DMS79 treated with DMSO at 0.1 percent for 48 hours (cell line): Measurements from ENCODE around the gene ANKRD39.

Experiments used
- DNase-seq: peaks from one replicate; lab custom pipeline; 2025; lab: John Stamatoyannopoulos, UW

The ANKRD39 gene

DNA sequence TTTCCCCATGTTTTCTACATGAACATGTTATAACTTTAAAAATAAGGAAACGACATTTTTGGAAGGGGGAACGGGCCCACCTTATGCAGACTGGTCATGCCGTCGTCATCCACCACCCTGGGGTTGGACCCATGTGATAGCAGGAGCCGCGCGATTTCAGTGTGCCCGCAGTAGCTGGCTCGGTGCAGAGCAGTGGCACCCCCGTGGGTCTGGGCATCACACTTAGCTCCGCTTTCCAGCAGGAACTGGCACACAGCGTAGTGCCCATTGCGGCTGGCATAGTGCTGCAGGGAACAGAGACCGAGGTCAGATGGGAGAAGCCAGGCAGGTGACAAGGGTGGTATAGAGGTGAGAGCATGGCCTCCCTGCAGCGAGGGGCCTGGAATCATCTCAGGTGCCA is 4.5 kb downstream of the ANKRD39 start:
- no peak for DNase-seq

- DNase-seq: no peak
Measured at GRCh38 chr2:96852667-96853066, 5.1 kb downstream of the ANKRD39 start.

DNA sequence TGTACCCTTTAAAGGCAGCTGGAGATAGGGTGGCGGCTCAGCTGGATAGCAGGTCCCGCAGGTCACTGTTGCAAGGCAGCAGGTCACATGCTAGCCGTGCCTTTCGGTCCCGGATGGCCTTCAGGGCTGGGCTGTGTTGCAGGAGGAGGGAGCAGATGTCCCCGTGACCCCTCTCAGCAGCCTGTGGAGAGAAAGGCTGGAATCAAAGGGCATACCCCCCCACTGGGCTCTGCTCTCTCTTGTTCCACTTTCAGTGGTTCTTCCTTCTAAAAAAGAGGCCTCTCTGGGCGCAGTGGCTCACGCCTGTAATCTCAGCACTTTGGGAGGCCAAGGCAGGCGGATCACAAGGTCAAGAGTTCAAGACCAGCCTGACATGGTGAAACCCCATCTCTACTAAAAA is 9.6 kb downstream of the ANKRD39 start:
- no peak for DNase-seq

DNA sequence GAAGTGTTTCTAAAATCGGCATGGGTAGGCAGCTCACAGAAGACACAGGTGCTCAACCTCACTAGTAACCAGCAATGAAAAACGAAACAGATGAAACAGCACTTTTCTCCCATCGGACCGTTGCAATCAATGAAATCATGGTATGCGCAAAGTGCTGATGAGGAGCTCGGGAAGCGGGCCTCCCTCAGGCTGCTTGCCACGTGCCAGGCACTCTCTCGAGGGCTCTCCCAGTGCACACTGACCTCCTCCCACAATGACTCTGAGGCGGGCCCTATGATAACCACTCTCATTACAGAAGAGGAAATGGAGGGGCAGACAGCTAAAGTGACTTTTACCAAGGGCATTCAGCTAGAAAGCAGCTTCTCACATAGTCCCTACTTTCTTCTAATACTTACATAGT is 10.2 kb downstream of the ANKRD39 start:
- DNase-seq: peak; percentile 24

DNA sequence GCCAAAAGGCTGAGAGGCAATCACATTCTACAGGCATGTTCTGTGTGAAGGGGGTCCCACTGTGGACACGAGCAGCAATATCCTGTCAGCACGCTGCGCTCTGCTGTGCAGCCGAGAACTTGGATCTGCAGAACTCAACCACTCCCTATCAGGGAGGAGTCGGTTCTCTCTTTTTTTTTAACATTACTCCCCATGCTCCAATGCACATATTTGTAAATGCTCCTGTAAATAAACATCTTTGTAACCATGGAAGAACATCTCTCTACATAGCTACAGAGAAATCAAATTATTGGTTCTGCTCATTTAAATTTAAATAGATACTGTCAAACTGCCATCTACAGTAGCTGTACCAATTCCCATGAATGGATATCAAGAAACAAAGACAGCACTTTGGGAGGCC is 11.0 kb downstream of the ANKRD39 start:
- no peak for DNase-seq

- DNase-seq: no peak
Measured at GRCh38 chr2:96844405-96844808, 13.4 kb downstream of the ANKRD39 start.

GRCh38 chr2:96843538-96844268 is 14.1 kb downstream of the ANKRD39 start, which contains the start of gene ANKRD23:
Gene ANKRD23 (minus strand): TSS chr2:96844021. CDS start chr2:96843992, 29 bp downstream.
- DNase-seq: no peak

DNA sequence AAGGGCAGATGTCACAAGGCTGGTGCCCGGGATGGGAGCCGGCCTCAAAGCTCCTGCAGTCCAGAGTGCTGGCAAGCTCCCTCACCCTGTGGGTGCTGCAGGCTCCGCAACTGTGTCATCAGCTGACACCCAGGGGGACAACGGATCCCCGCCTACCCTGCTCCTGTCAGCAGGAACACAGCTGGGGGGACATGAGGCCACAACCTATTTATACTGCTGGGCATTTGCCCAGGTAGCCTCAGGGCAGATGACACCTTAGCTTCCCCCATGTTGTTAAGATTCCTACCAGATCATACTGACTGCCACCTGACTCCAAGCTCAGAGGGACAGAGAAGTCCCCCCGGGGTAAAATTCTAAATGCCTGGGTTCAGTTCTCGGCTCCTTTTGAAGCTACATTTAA is 15.2 kb downstream of the ANKRD39 start:
- DNase-seq: no peak

DNA sequence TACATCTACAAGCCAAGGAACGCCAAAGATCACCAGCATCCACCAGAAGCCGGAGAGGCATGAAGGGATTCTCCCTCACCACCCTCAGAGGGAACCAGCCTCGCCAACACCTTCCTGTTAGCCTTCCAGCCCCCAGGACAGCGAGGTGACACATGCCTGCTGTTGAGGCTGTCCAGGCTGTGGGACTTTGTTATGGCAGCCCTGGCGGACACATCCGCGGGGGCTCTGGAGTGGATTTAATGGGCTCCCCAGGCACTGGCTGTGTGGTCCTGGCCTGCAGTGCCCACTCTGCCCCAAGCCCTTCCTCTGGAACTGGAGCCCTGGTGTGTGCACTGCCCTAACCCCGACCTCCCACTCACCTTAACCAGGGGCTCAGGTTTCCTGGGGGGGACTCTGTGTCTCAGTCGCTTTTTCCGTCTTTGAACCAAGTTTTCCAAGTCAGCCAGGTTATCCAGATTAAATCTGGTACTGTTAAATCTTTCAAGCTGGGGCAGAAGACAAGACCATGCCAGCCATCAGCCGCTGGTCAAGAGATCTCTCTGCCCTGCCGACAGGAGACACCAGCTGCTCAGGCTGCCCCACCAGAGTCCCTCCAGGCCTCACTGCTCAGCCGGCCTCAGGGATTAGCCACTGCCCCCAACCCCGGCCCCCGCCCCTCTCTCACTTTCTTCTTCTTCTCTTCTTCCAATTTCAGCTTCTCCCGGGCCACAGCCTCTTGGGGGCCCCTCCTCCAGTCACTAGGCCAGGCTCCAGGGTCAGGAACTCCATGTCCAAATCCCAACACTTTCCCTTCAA is 15.9 kb downstream of the ANKRD39 start:
- DNase-seq: no peak

- DNase-seq: no peak
Measured at GRCh38 chr2:96839875-96840850, 17.7 kb downstream of the ANKRD39 start.

GRCh38 chr2:96839293-96839874 is 18.4 kb downstream of the ANKRD39 start:
- no peak for DNase-seq

- no peak for DNase-seq
Measured at GRCh38 chr2:96838345-96839292, 19.2 kb downstream of the ANKRD39 start.

DNA sequence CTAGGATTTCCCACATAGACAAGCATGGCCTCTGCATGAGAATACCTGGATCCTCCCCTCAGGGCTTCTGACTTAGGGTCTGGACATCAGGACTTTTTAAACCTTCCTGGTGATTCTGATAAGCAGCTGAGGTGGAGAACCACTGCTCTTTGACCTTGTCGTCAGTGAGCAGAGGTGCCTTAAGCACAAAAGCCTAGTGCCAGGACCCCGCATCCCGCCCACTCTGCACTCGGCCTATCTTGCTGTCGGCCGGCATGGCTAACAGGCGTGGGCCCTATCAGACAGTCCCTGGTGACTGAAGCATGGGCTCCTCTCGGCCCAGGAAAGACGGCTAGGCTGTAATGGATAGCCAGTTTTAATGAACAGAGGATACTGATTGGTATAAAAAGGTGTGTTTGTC is 20.2 kb downstream of the ANKRD39 start:
- no peak for DNase-seq

DNA sequence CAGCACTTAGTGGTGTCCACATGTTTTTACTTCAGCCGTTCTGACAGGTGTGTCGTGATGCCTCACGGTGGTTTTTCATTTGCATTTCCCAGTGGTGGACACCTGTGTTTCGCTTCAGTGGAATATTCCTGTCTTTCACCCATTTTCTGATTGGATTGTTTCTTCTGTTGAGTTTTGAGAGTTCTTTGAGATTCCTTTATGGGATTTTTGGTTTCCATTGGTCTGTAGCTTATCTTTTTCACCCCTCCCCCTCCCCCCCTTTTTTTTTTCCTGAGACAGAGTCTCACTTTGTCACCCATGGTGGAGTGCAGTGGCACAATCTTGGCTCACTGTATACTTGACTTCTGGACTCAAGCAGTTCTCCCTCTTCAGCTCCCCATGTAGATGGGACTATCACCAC is 22.0 kb downstream of the ANKRD39 start:
- DNase-seq: no peak

- peak; percentile 93 for DNase-seq
Measured at GRCh38 chr2:96832754-96833507, 24.9 kb downstream of the ANKRD39 start.

GRCh38 chr2:96832408-96832753 is 25.4 kb downstream of the ANKRD39 start:
- DNase-seq: no peak

DNA sequence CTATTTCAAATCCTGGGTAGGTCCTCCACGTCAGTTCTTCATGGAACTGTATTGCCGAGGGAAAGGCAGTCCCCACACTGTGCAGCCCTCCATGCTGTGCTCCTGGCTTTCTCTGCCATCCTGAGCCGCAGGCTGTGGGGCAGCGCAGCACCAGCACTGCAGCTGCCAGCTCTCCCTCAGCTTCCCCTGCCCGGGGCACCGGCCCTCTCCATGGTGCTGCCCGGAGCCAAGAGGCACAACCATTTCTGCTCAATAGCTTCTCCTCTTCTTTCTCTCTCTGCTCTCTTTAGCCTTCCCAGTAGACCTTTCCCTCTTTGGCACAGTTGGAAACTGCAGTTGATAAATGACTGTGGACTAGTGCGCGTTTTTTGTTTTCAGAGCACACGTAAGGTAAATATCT is 26.1 kb downstream of the ANKRD39 start:
- DNase-seq: no peak

DNA sequence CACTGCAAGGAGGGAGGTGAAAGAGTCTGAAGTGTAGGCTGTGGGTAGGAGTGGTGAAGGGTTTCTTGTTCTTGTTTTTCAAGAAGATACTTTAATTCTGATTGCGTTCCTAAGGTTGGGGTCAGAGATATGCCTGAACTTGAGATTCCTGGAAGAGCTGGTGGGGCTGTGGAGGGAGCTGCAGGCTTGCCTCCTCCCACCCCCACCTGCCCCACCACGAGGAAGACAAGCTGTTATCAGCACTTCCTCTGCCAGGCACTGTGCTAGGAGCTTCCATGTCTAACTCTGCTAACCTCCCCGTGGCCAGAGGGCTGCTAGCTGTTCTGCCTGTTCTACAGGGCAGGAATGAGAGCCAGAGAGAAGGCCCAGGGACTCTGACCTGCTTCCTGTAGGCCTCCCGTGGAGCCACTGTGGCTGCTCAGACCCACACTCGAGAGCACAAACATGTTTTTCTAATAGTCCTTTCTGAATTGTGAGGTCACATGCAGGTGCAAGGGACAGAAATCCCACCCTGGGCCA is 27.7 kb downstream of the ANKRD39 start:
- DNase-seq: no peak

DNA sequence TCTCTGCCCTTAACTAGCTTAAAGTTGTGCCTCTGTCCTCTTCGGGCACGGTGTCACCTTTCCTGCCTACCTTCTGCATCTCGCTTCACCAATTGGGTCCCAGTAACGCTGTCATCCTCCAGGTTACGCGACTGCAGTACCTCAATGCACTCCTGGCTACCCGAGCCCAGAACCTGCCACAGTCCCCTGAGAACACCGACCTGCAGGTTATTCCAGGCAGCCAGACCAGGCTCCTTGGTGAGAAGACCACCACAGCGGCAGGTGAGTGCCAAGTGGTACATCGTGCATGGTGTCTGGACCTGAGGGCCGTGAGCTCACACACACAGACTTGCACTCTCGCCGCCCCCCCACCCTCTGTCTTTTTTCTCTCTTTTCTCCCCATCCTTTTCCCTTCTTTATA is 28.9 kb downstream of the ANKRD39 start:
- no peak for DNase-seq

DNA sequence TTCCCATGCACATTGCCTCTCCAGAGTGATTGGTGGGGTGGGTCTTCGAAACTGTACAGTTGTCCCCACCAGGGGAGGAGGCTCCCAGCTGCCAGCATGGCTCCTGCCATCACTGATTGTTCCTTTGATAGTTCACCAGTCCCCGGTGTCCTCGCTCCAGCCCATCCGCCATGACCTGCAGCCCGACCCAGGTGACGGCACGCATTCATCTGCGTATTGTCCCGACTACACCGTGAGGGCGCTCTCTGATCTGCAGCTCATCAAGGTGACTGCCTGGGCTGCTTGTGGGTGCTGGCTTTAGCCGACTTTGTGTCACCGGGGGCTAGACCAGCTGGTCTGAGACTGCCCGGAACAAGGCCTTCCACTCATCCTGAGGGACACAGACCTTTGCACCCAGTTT is 29.4 kb downstream of the ANKRD39 start:
- DNase-seq: no peak
